Subcutaneous adipose tissue (tissue), 4 donors: ENCODE data around the gene CHD2. TPM values are rescaled to one million over a fixed set of nuclear protein-coding genes. Genes with fewer than 3 reads are reported as not detected.

Experiments
- CTCF ChIP-seq: fragments of 450-650 bp; IDR thresholded peaks from one replicate; pipeline ENCODE4 v1.5.1; 2016; ENCODE audit warnings: low read depth, mild to moderate bottlenecking, control low read depth, antibody characterized with exemption, moderate library complexity
- total RNA-seq, 4 donors: library from RNA; depleted of rRNA; stranded (reverse); fragments of >200 nt; gene quantifications; one replicate each; pipeline ENCODE4 v1.1.0, GENCODE V29; 2016

Gene CHD2
- total RNA-seq, 4 donors from 2014 or later, result 115 to 142 (median 128) TPM

GRCh38 chr15:92944946-92945521 lies 44.9 kb downstream of the CHD2 start:
- TF ChIP-seq CTCF, result no peak

- TF ChIP-seq CTCF, result no peak
Observed at GRCh38 chr15:92947071-92947730, 47.1 kb downstream of the CHD2 start.

- no peak for TF ChIP-seq CTCF
Observed at GRCh38 chr15:92949604-92950249, 49.6 kb downstream of the CHD2 start.

- no peak for TF ChIP-seq CTCF
Observed at GRCh38 chr15:92951800-92952457, 51.8 kb downstream of the CHD2 start.

- TF ChIP-seq CTCF, result no peak
Observed at GRCh38 chr15:92952458-92952850, 52.3 kb downstream of the CHD2 start.

- no peak for TF ChIP-seq CTCF
Observed at GRCh38 chr15:92953566-92953965, 53.4 kb downstream of the CHD2 start.

GRCh38 chr15:92954002-92954401 lies 53.9 kb downstream of the CHD2 start:
- TF ChIP-seq CTCF, result no peak
